ENCODE data around the gene GALC.

DNA sequence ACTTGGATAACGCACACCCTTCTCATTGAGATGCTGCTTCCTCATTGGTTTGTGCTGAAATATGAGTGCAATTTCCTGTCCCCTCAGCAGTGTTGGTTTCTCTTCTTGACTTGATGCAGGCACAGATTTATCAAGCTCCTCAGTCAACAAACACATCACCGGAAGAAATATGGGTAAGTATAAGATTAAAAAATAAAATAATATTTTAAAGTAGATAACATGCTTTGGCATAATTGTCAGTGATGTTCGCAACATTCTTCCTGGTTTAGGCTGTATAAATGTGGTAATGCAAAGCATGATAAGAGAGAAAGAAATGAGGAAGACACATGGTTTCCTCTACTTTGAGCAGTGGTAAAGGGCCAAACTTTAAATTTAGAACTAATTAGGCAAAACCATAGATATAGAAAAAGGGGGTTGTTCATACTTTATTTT is 12.1 kb upstream of the GALC start, which contains the start of gene GPR65:
- TF ChIP-seq, protein P1, sequence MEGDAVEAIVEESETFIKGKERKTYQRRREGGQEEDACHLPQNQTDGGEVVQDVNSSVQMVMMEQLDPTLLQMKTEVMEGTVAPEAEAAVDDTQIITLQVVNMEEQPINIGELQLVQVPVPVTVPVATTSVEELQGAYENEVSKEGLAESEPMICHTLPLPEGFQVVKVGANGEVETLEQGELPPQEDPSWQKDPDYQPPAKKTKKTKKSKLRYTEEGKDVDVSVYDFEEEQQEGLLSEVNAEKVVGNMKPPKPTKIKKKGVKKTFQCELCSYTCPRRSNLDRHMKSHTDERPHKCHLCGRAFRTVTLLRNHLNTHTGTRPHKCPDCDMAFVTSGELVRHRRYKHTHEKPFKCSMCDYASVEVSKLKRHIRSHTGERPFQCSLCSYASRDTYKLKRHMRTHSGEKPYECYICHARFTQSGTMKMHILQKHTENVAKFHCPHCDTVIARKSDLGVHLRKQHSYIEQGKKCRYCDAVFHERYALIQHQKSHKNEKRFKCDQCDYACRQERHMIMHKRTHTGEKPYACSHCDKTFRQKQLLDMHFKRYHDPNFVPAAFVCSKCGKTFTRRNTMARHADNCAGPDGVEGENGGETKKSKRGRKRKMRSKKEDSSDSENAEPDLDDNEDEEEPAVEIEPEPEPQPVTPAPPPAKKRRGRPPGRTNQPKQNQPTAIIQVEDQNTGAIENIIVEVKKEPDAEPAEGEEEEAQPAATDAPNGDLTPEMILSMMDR (IDR thresholded peaks at IDR 0.05; ENCODE audit: extremely low read depth in 1 of 2, insufficient read depth in 1 of 2, low read depth in 1 of 2, low read length in 2 of 2) = no peak
- TF ChIP-seq JUN (IDR thresholded peaks at IDR 0.05; ENCODE audit: borderline replicate concordance, insufficient read depth, insufficient read length, low read depth) (no peak), EZH2 (IDR thresholded peaks at IDR 0.05; ENCODE audit: borderline replicate concordance, low read depth, low read length, severe bottlenecking) (no peak), POLR2A (IDR thresholded peaks at IDR 0.05; ENCODE audit: low read depth, low read length) (no peak), POLR2AphosphoS5 (IDR thresholded peaks at IDR 0.05; ENCODE audit: insufficient read depth, low read depth, low read length) (no peak)
- TF ChIP-seq, protein P2, sequence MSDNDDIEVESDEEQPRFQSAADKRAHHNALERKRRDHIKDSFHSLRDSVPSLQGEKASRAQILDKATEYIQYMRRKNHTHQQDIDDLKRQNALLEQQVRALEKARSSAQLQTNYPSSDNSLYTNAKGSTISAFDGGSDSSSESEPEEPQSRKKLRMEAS (IDR thresholded peaks at IDR 0.05; ENCODE audit: insufficient read depth, insufficient read length) = no peak

All from endothelial cell of umbilical vein (primary cell).